HG02623 (cell line): Measurements from ENCODE around the gene ADRM1.

ENCODE experiments used
- ATAC-seq: cut with Tn5 transposase; IDR thresholded peaks from one replicate; pipeline ENCODE4 v1.9.1; 2021; ENCODE audit warnings: moderate library complexity; ENCODE audit not compliant: unreplicated experiment

The ADRM1 gene

GRCh38 chr20:62353289-62354030 is 50.7 kb downstream of the ADRM1 start:
- no peak for ATAC-seq

- no peak for ATAC-seq
These were observed 51.4 kb downstream of the ADRM1 start for GRCh38 chr20:62354031-62354808.

- ATAC-seq, result no peak
These were observed 52.1 kb downstream of the ADRM1 start for GRCh38 chr20:62354811-62355341.

- ATAC-seq, result no peak
These were observed 52.7 kb downstream of the ADRM1 start for GRCh38 chr20:62355516-62355877.

GRCh38 chr20:62355878-62356588 is 53.2 kb downstream of the ADRM1 start:
- ATAC-seq, result no peak

GRCh38 chr20:62356589-62357186 is 53.9 kb downstream of the ADRM1 start:
- no peak for ATAC-seq

GRCh38 chr20:62357187-62357667 is 54.4 kb downstream of the ADRM1 start:
- ATAC-seq, result no peak

GRCh38 chr20:62357681-62358080 is 54.9 kb downstream of the ADRM1 start:
- ATAC-seq, result no peak
